Endothelial cell of umbilical vein (primary cell): Measurements from ENCODE around the gene TNNT3. TPM values are rescaled to one million over a fixed set of nuclear protein-coding genes. Genes with fewer than 3 reads are reported as not detected.

Experiments
- BruUV-seq: library from RNA; stranded (reverse); fragments of 400-500 nt; replicated peaks from 2 replicates; lab custom pipeline; 2021; lab: Mats Ljungman, UMichigan
- CTCF ChIA-PET: fragments of 300-600, 350-600 bp; sonication (Branson Sonifier 250); formaldehyde crosslinking; loops from one replicate; lab custom pipeline; 2021; ENCODE audit warnings: antibody characterized with exemption, inconsistent platforms; lab: Charles Lee
- POLR2A ChIA-PET: fragments of 300-600, 350-600 bp; sonication (Branson Sonifier 250); formaldehyde crosslinking; loops from one replicate; lab custom pipeline; 2021; ENCODE audit warnings: antibody characterized with exemption, inconsistent platforms; lab: Charles Lee
- DNase-seq: peaks from one replicate; pipeline ENCODE4 v3.0.0-alpha.2; 2011; ENCODE audit warnings: low read depth, low spot score
- FAIRE-seq: peaks from 2 replicates; lab custom pipeline; 2011; peaks lifted over from hg19 to GRCh38; lab: Jason Lieb, UNC
- H2AFZ ChIP-seq: 2 replicates; pipeline ENCODE4 v1.6.0; 2012; ENCODE audit warnings: low read depth, low read length, control low read depth, inconsistent platforms
- H3K27ac ChIP-seq: 2 replicates; pipeline ENCODE4 v1.5.1; 2011; ENCODE audit warnings: low read depth, mild to moderate bottlenecking, control low read depth, low read length, moderate library complexity; ENCODE audit not compliant: insufficient read depth
- H3K27me3 ChIP-seq, 2 experiments: 2 replicates each; pipeline versions ENCODE4 v1.6.0 to v1.6.1; 2011; ENCODE audit warnings: low read length in 2 of 2, mixed read lengths in 1 of 2; ENCODE audit not compliant: control insufficient read depth in 2 of 2, insufficient read depth in 2 of 2
- H3K36me3 ChIP-seq, 2 experiments: 2 replicates in 1 of 2; 3 replicates in 1 of 2; pipeline ENCODE4 v1.5.1; 2011; ENCODE audit warnings: low read length in 2 of 2, mild to moderate bottlenecking in 1 of 2, moderate library complexity in 1 of 2; ENCODE audit not compliant: control insufficient read depth in 2 of 2, insufficient read depth in 2 of 2; ENCODE audit errors: extremely low read depth in 1 of 2
- H3K4me1 ChIP-seq: 3 replicates; pipeline ENCODE4 v1.5.1; 2011; ENCODE audit warnings: mild to moderate bottlenecking, low read length; ENCODE audit not compliant: control insufficient read depth, insufficient read depth; ENCODE audit errors: extremely low read depth
- H3K4me2 ChIP-seq: 2 replicates; pipeline ENCODE4 v1.6.1; 2011; ENCODE audit warnings: low read length, control low read depth, mixed read lengths; ENCODE audit not compliant: insufficient read depth
- H3K4me3 ChIP-seq, 3 experiments: fragments of 200-600 bp in 1 of 3; sonication (generic), shearing (Covaris generic) in 1 of 3; replicated peaks in 1 of 3; 2 replicates each; pipeline ENCODE4 v1.5.1; 2011 to 2016; ENCODE audit warnings: control low read depth in 3 of 3, low read length in 3 of 3, mild to moderate bottlenecking in 2 of 3, inconsistent platforms in 1 of 3, low read depth in 1 of 3, moderate library complexity in 1 of 3; ENCODE audit not compliant: insufficient read depth in 1 of 3
- H3K79me2 ChIP-seq: 2 replicates; pipeline ENCODE4 v1.6.0; 2012; ENCODE audit warnings: low read length, inconsistent platforms; ENCODE audit not compliant: control insufficient read depth, insufficient read depth
- H3K9ac ChIP-seq: replicated peaks from 2 replicates; pipeline ENCODE3; 2011; ENCODE audit warnings: low read length, control low read depth; ENCODE audit not compliant: insufficient read depth; ENCODE audit errors: extremely low read depth
- H3K9me1 ChIP-seq: replicated peaks from 3 replicates; pipeline ENCODE4 v1.6.0; 2011; ENCODE audit warnings: mild to moderate bottlenecking, low read length; ENCODE audit not compliant: control insufficient read depth, insufficient read depth; ENCODE audit errors: extremely low read depth
- H3K9me3 ChIP-seq: replicated peaks from 2 replicates; pipeline ENCODE4 v1.5.1; 2012; ENCODE audit warnings: low read length, inconsistent platforms; ENCODE audit not compliant: control insufficient read depth, insufficient read depth
- H4K20me1 ChIP-seq: replicated peaks from 2 replicates; pipeline ENCODE3; 2011; ENCODE audit warnings: mild to moderate bottlenecking, low read length; ENCODE audit not compliant: control insufficient read depth, insufficient read depth; ENCODE audit errors: extremely low read depth
- EZH2 ChIP-seq: IDR thresholded peaks from 2 replicates; pipeline ENCODE4 v1.6.1; 2012; ENCODE audit warnings: borderline replicate concordance, low read depth, mild to moderate bottlenecking, moderate library complexity, low read length, inconsistent platforms; ENCODE audit not compliant: severe bottlenecking
- FOS ChIP-seq: IDR thresholded peaks from 2 replicates; pipeline ENCODE4 v1.6.1; 2011; ENCODE audit warnings: mild to moderate bottlenecking, low read length, moderate library complexity, borderline replicate concordance; ENCODE audit not compliant: insufficient read depth
- GATA2 ChIP-seq: IDR thresholded peaks from 2 replicates; pipeline ENCODE4 v1.7.0; 2011; ENCODE audit warnings: low read depth, mild to moderate bottlenecking, moderate library complexity, mixed read lengths, low read length; ENCODE audit not compliant: insufficient read length, insufficient read depth
- JUN ChIP-seq: IDR thresholded peaks from 2 replicates; pipeline ENCODE4 v1.6.1; 2011; ENCODE audit warnings: borderline replicate concordance, low read depth; ENCODE audit not compliant: insufficient read length, insufficient read depth
- MYC ChIP-seq: IDR thresholded peaks from one replicate; pipeline ENCODE4 v1.6.1; 2011; ENCODE audit warnings: mild to moderate bottlenecking, low read depth, low read length
- POLR2A ChIP-seq: IDR thresholded peaks from 2 replicates; pipeline ENCODE4 v1.6.1; 2012; ENCODE audit warnings: low read depth, mild to moderate bottlenecking, control low read depth, low read length
- POLR2AphosphoS5 ChIP-seq: IDR thresholded peaks from 2 replicates; pipeline ENCODE4 v1.6.1; 2012; ENCODE audit warnings: low read depth, mild to moderate bottlenecking, control low read depth, low read length, moderate library complexity; ENCODE audit not compliant: insufficient read depth
- dilution Hi-C: fragments of 300-500 bp; cut with MboI; formaldehyde crosslinking; loops from one replicate; pipeline ENCODE4 v1.15.0; 2019; ENCODE audit warnings: low sequenced_read_pairs; ENCODE audit not compliant: extremely low pct_ligation_motif_present
- intact Hi-C: fragments of 100-400 bp; cut with micrococcal nuclease; formaldehyde crosslinking; loops from one replicate; pipeline ENCODE4 v1.10.0; 2022
- polyA plus RNA-seq, 4 experiments: library from polyadenylated mRNA; depleted of rRNA in 3 of 4; stranded (reverse) in 3 of 4; unstranded in 1 of 4; fragments of >200 nt; gene quantifications; 2 replicates each; pipeline versions ENCODE4 v1.2.1 to v1.2.3, GENCODE V29; 2011 to 2012; ENCODE audit warnings: missing spikeins in 1 of 4
- total RNA-seq: library from RNA; stranded (reverse); gene quantifications from 2 replicates; pipeline ENCODE4 v1.2.3, GENCODE V29; 2021
- TF ChIP-seq, protein P1 (sequence below), 2 donors: IDR thresholded peaks; 1 replicate in 1 of 2; 2 replicates in 1 of 2; pipeline ENCODE4 v1.5.1; 2011; ENCODE audit warnings: low read length in 2 of 2, mild to moderate bottlenecking in 2 of 2, moderate library complexity in 2 of 2, control low read depth in 1 of 2, inconsistent platforms in 1 of 2, low read depth in 1 of 2; ENCODE audit not compliant: insufficient read depth in 1 of 2; ENCODE audit errors: extremely low read depth in 1 of 2
- TF ChIP-seq, protein P2 (sequence below): IDR thresholded peaks from 2 replicates; pipeline ENCODE4 v1.6.1; 2011; ENCODE audit not compliant: insufficient read depth, insufficient read length

TNNT3 gene
- total and polyA plus RNA-seq, 2 donors (not counting 3 experiments of a cell fraction or from before 2014, with no cell fraction given) = not detected

DNA sequence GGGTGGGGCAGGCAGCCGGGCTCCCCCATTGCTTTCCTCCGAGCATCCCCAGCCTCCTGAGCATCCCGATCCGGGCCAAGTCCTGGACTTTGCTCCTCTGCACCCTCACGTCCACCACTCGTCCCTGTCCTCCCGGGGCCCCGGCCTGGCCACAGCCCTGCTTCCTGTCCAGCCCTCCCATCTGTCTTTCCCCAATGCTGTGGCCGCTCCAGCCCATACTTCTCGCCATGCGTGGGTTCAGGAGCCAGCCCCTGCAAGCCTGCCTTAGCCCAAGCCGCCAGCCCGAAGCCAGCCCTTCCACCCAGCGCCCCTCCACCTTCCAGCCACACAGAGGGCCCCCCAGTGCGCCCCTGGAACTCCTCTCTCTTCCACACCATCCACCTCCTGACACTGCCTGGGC is 51.5 kb downstream of the TNNT3 start:
- Histone ChIP-seq H3K9me1 (no peaks in the 10 kb centered on the region), H2AFZ (no peak overlapping the region), H3K27ac (no peak overlapping the region), H3K9ac (no peak overlapping the region), H3K4me1 (no peaks in the 10 kb centered on the region), H3K36me3 (no peaks in the 10 kb centered on the region), H4K20me1 (no peaks in the 10 kb centered on the region), H3K4me2 (no peak overlapping the region), H3K9me3 (no peaks in the 10 kb centered on the region), H3K4me3 (no peak overlapping the region), H3K27me3 (no peaks in the 10 kb centered on the region), H3K79me2 (no peaks in the 10 kb centered on the region)
- ChIA-PET CTCF (interaction anchor here (2.3 kb wide), 1 partner anchor 89 kb away, joined by 8 read pairs; no protein-coding TSS in a partner anchor), POLR2A (no interaction called here)
- TF ChIP-seq EZH2 = no peak
- FAIRE-seq (no peak), DNase-seq (no peak)
- no TSS peak for BruUV-seq
- intact Hi-C loops (no loop called here), dilution Hi-C loops (no loop called here)

DNA sequence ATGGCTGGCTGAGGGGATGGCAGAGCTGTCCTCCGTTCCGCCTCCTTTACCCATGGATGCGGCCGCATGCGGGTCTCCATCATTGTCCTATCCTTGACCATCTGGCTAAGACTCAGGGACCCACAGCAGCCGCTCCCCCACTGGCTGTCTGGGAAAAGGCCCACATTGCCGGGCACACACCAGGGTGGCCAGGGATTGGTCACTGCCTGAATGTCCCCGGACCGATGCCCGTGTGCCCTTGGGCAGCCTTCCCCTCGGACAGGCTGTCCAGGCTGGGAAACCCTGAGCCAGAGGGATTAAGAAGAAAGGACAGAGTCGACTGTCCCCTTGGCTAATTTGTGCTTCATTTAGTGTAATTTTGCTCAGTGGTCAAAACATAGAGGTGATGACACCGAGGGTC is 55.7 kb downstream of the TNNT3 start:
- Histone ChIP-seq H3K9ac (no peak overlapping the region), H3K36me3 (no peaks in the 10 kb centered on the region), H3K4me3 (no peak overlapping the region), H3K4me2 (no peak overlapping the region), H2AFZ (no peak overlapping the region), H4K20me1 (no peaks in the 10 kb centered on the region), H3K9me1 (no peaks in the 10 kb centered on the region), H3K4me1 (no peaks in the 10 kb centered on the region), H3K27ac (no peak overlapping the region), H3K27me3 (no peaks in the 10 kb centered on the region), H3K9me3 (no peaks in the 10 kb centered on the region), H3K79me2 (no peaks in the 10 kb centered on the region)
- no peak for DNase-seq
- no TSS peak for BruUV-seq
- TF ChIP-seq, protein P1, sequence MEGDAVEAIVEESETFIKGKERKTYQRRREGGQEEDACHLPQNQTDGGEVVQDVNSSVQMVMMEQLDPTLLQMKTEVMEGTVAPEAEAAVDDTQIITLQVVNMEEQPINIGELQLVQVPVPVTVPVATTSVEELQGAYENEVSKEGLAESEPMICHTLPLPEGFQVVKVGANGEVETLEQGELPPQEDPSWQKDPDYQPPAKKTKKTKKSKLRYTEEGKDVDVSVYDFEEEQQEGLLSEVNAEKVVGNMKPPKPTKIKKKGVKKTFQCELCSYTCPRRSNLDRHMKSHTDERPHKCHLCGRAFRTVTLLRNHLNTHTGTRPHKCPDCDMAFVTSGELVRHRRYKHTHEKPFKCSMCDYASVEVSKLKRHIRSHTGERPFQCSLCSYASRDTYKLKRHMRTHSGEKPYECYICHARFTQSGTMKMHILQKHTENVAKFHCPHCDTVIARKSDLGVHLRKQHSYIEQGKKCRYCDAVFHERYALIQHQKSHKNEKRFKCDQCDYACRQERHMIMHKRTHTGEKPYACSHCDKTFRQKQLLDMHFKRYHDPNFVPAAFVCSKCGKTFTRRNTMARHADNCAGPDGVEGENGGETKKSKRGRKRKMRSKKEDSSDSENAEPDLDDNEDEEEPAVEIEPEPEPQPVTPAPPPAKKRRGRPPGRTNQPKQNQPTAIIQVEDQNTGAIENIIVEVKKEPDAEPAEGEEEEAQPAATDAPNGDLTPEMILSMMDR (IDR thresholded peaks at IDR 0.05; ENCODE audit: extremely low read depth in 1 of 2, insufficient read depth in 1 of 2, low read depth in 1 of 2, low read length in 2 of 2) = no peak
- TF ChIP-seq JUN = no peak
- TF ChIP-seq FOS = no peak
- TF ChIP-seq POLR2A = no peak
- no peak for TF ChIP-seq MYC
- TF ChIP-seq EZH2 = no peak
- TF ChIP-seq POLR2AphosphoS5 = no peak
- TF ChIP-seq, protein P2, sequence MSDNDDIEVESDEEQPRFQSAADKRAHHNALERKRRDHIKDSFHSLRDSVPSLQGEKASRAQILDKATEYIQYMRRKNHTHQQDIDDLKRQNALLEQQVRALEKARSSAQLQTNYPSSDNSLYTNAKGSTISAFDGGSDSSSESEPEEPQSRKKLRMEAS = no peak
- no peak for TF ChIP-seq GATA2
- ChIA-PET POLR2A (no interaction called here), CTCF (interaction anchor here (1.0 kb wide), 1 partner anchor 99 kb away, joined by 3 read pairs; no protein-coding TSS in a partner anchor)
- intact Hi-C loops = no loop called here
- dilution Hi-C loops = no loop called here
- no peak for FAIRE-seq
